Neuronal stem cell (in vitro differentiated cells): Measurements from ENCODE around the gene RSAD2.

ENCODE experiments used
- DNase-seq: peaks from one replicate; pipeline ENCODE4 v3.0.0-alpha.2; 2013; ENCODE audit warnings: low spot score
- H2AFZ ChIP-seq: one replicate; pipeline ENCODE4 v1.6.1; 2013; ENCODE audit warnings: mild to moderate bottlenecking, low read length, inconsistent platforms
- H2AK5ac ChIP-seq: 2 replicates; pipeline ENCODE4 v1.6.1; 2013; ENCODE audit warnings: low read depth, mild to moderate bottlenecking, inconsistent platforms, low read length, moderate library complexity, mixed read lengths
- H2BK120ac ChIP-seq: 2 replicates; pipeline ENCODE4 v1.6.1; 2013; ENCODE audit warnings: low read depth, mild to moderate bottlenecking, inconsistent platforms, low read length, moderate library complexity, mixed read lengths
- H2BK12ac ChIP-seq: one replicate; pipeline ENCODE4 v1.6.1; 2013; ENCODE audit warnings: low read length, inconsistent platforms
- H2BK15ac ChIP-seq: 2 replicates; pipeline ENCODE4 v1.6.1; 2013; ENCODE audit warnings: mild to moderate bottlenecking, low read length, inconsistent platforms, mixed read lengths
- H2BK5ac ChIP-seq: one replicate; pipeline ENCODE4 v1.6.1; 2013; ENCODE audit warnings: inconsistent platforms, mild to moderate bottlenecking, low read length, moderate library complexity
- H3K14ac ChIP-seq: one replicate; pipeline ENCODE4 v1.6.1; 2013; ENCODE audit warnings: low read length, inconsistent platforms
- H3K18ac ChIP-seq: 2 replicates; pipeline ENCODE4 v1.6.1; 2013; ENCODE audit warnings: low read length, inconsistent platforms
- H3K23ac ChIP-seq: 2 replicates; pipeline ENCODE4 v1.6.1; 2013; ENCODE audit warnings: low read depth, mild to moderate bottlenecking, mixed read lengths, low read length, inconsistent platforms; ENCODE audit not compliant: poor library complexity
- H3K27ac ChIP-seq: replicated peaks from 3 replicates; pipeline ENCODE4 v1.5.1; 2013; ENCODE audit warnings: low read length, inconsistent platforms
- H3K27me3 ChIP-seq, 3 experiments: 2 replicates each; pipeline ENCODE4 v1.6.1; 2013; ENCODE audit warnings: low read length in 3 of 3, mild to moderate bottlenecking in 2 of 3, inconsistent platforms in 1 of 3, low read depth in 1 of 3, mixed read lengths in 1 of 3, moderate library complexity in 1 of 3; ENCODE audit not compliant: control insufficient read depth in 3 of 3, insufficient read depth in 3 of 3
- H3K36me3 ChIP-seq, 2 donors: replicated peaks in 1 of 2; 2 replicates each; pipeline ENCODE4 v1.6.1; 2013; ENCODE audit warnings: low read length in 2 of 2; ENCODE audit not compliant: control insufficient read depth in 2 of 2, insufficient read depth in 2 of 2
- H3K4ac ChIP-seq: 2 replicates; pipeline ENCODE4 v1.6.1; 2013; ENCODE audit warnings: inconsistent platforms, mild to moderate bottlenecking, low read length, moderate library complexity
- H3K4me1 ChIP-seq, 2 donors: 1 replicate in 1 of 2; 2 replicates in 1 of 2; pipeline ENCODE4 v1.6.1; 2013; ENCODE audit warnings: low read length in 2 of 2, low read depth in 1 of 2; ENCODE audit not compliant: control insufficient read depth in 2 of 2, insufficient read depth in 1 of 2
- H3K4me2 ChIP-seq: one replicate; pipeline ENCODE4 v1.6.1; 2013; ENCODE audit warnings: mild to moderate bottlenecking, low read length, inconsistent platforms; ENCODE audit not compliant: insufficient read depth, poor library complexity, severe bottlenecking
- H3K4me3 ChIP-seq, 2 donors: 2 replicates each; pipeline ENCODE4 v1.5.1; 2013; ENCODE audit warnings: low read length in 2 of 2, mild to moderate bottlenecking in 2 of 2, inconsistent platforms in 1 of 2, moderate library complexity in 1 of 2
- H3K79me1 ChIP-seq: one replicate; pipeline ENCODE4 v1.6.1; 2013; ENCODE audit warnings: low read depth, mild to moderate bottlenecking, inconsistent platforms, low read length, moderate library complexity
- H3K9ac ChIP-seq: one replicate; pipeline ENCODE4 v1.6.1; 2013; ENCODE audit warnings: mild to moderate bottlenecking, low read depth, low read length, inconsistent platforms; ENCODE audit not compliant: poor library complexity
- H3K9me3 ChIP-seq, 2 donors: replicated peaks in 1 of 2; 2 replicates each; pipeline versions ENCODE3 to v1.6.1; 2013; ENCODE audit warnings: low read length in 2 of 2, mild to moderate bottlenecking in 2 of 2, inconsistent platforms in 1 of 2, low read depth in 1 of 2, mixed read lengths in 1 of 2, moderate library complexity in 1 of 2; ENCODE audit not compliant: control insufficient read depth in 2 of 2, insufficient read depth in 1 of 2
- H4K8ac ChIP-seq: one replicate; pipeline ENCODE4 v1.6.1; 2013; ENCODE audit warnings: low read depth, mild to moderate bottlenecking, inconsistent platforms, low read length, moderate library complexity
- H4K91ac ChIP-seq: one replicate; pipeline ENCODE4 v1.6.1; 2013; ENCODE audit warnings: low read length, low read depth, mild to moderate bottlenecking, inconsistent platforms; ENCODE audit not compliant: poor library complexity
- WGBS, 2 donors: extraction: QIAGEN DNeasy Blood & Tissue Kit; methylation state at CpG; one replicate each; pipeline ENCODE4 v1.1.7; 2013; ENCODE audit warnings: missing lambda C conversion rate in 2 of 2, mixed read lengths in 1 of 2; ENCODE audit not compliant: insufficient read length in 2 of 2, insufficient replicate concordance in 1 of 2; ENCODE audit errors: extremely low coverage in 2 of 2; 5-methylcytosine and 5-hydroxymethylcytosine counted together

Gene RSAD2

DNA sequence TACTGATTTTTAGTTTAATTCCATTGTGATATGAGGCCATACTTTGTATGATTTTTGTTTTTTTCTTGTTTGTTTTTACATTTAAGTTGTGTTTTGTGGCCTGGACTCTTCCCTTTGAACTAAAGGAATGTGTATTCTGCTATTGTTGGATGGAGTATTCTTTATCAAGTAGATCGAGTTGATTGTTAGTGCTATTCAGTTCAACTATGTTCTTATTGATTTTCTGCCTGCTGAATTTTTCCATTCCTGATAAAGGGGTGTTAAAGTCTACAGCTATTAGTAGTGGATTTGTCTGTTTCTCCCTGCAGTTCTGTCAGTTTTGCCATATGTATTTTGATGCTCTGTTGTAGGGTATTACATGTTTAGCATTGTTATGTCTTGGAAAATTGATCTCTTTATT lies 54.2 kb downstream of the RSAD2 start:
- no peak overlapping the region for H2BK5ac ChIP-seq
- H3K4me2 ChIP-seq: no peak overlapping the region
- H3K79me1 ChIP-seq: peaks cover 5% of the 10 kb centered on the region
- no peak overlapping the region for H3K18ac ChIP-seq
- H4K91ac ChIP-seq: no peak overlapping the region
- H3K9me3 ChIP-seq: peaks cover 2 to 6% of the 10 kb centered on the region in 2 donors
- no peak overlapping the region for H3K4ac ChIP-seq
- H3K36me3 ChIP-seq: peaks cover 6 to 11% of the 10 kb centered on the region in 2 donors
- H3K4me1 ChIP-seq: peaks cover 0 to 3% of the 10 kb centered on the region in 2 donors
- H3K9ac ChIP-seq: no peak overlapping the region
- H3K14ac ChIP-seq: no peak overlapping the region
- H3K4me3 ChIP-seq: no peak overlapping the region
- no peaks in the 10 kb centered on the region for H3K27me3 ChIP-seq
- H3K27ac ChIP-seq: no peak overlapping the region
- no peak overlapping the region for H3K23ac ChIP-seq
- WGBS, 2 donors: no CpG with 5 or more reads among the region's 1 CpG
- H2BK12ac ChIP-seq: no peak overlapping the region
- no peak overlapping the region for H2AK5ac ChIP-seq
- no peak overlapping the region for H4K8ac ChIP-seq
- no peak overlapping the region for H2AFZ ChIP-seq
- no peak overlapping the region for H2BK15ac ChIP-seq
- no peak for DNase-seq
- H2BK120ac ChIP-seq: no peak overlapping the region

DNA sequence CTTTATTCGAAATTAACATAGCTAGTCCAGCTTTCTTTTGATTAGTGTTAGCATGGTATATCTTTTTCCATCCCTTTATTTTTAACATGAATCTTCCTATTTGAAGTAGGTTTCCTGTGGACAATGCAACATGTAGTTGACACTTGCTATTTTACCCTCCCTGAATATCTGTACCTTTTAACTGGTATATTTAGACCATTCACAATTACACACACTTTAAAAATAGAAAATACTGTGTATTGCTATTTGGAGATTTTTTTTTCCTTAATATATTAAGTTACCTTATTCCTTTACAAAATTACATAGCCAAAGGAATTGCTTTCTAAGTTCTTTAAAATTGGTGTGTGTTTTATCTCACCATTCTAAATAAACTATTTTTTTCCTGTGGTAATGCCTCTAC lies 54.6 kb downstream of the RSAD2 start:
- no peak overlapping the region for H3K27ac ChIP-seq
- no peak overlapping the region for H2BK5ac ChIP-seq
- no peak overlapping the region for H3K23ac ChIP-seq
- no peak overlapping the region for H3K4ac ChIP-seq
- H2BK15ac ChIP-seq: no peak overlapping the region
- peaks cover 0 to 3% of the 10 kb centered on the region in 2 donors for H3K4me1 ChIP-seq
- no peak overlapping the region for H3K4me2 ChIP-seq
- no peaks in the 10 kb centered on the region for H3K27me3 ChIP-seq
- H3K79me1 ChIP-seq: peaks cover 5% of the 10 kb centered on the region
- no CpG with 5 or more reads among the region's 1 CpG for WGBS, 2 donors
- H4K91ac ChIP-seq: no peak overlapping the region
- no peak overlapping the region for H4K8ac ChIP-seq
- no peak for DNase-seq
- no peak overlapping the region for H2BK12ac ChIP-seq
- peaks cover 6 to 11% of the 10 kb centered on the region in 2 donors for H3K36me3 ChIP-seq
- H3K4me3 ChIP-seq: no peak overlapping the region
- H2AK5ac ChIP-seq: no peak overlapping the region
- no peak overlapping the region for H3K9ac ChIP-seq
- H2BK120ac ChIP-seq: no peak overlapping the region
- no peak overlapping the region for H2AFZ ChIP-seq
- no peak overlapping the region for H3K14ac ChIP-seq
- H3K18ac ChIP-seq: no peak overlapping the region
- peaks cover 2 to 6% of the 10 kb centered on the region in 2 donors for H3K9me3 ChIP-seq

DNA sequence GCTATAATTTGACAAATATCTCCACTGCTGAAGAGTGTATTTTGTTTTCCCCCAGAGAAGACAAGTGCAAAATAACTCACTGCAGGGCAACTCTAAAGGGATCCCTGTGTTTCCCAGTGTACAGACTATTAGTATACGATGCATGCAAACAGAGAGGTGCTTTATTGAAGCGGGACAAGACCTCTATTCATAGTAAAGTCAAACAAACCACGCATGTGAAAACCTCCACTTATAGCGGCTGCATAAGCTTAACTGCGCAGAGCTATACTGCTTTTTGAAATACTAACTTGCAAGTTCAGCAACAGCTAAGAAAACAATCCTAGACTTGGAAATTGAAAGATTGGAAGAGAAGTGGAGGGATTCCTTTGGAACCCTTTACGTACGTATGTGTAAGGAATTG lies 55.3 kb downstream of the RSAD2 start:
- Histone ChIP-seq H2BK15ac (no peak overlapping the region), H3K9me3 (peaks cover 2 to 6% of the 10 kb centered on the region in 2 donors), H3K79me1 (peaks cover 5% of the 10 kb centered on the region), H3K9ac (no peak overlapping the region), H3K27me3 (no peaks in the 10 kb centered on the region), H3K4ac (no peak overlapping the region), H4K91ac (no peak overlapping the region), H4K8ac (no peak overlapping the region), H3K14ac (no peak overlapping the region), H2BK5ac (no peak overlapping the region), H3K23ac (no peak overlapping the region), H3K4me3 (no peak overlapping the region), H2BK120ac (no peak overlapping the region), H2AFZ (no peak overlapping the region), H3K27ac (no peak overlapping the region), H3K36me3 (peaks cover 5 to 10% of the 10 kb centered on the region in 2 donors), H3K4me2 (no peak overlapping the region), H2BK12ac (no peak overlapping the region), H2AK5ac (no peak overlapping the region), H3K4me1 (peaks cover 0 to 3% of the 10 kb centered on the region in 2 donors), H3K18ac (no peak overlapping the region)
- no peak for DNase-seq
- no CpG with 5 or more reads among the region's 7 CpGs for WGBS, 2 donors

DNA sequence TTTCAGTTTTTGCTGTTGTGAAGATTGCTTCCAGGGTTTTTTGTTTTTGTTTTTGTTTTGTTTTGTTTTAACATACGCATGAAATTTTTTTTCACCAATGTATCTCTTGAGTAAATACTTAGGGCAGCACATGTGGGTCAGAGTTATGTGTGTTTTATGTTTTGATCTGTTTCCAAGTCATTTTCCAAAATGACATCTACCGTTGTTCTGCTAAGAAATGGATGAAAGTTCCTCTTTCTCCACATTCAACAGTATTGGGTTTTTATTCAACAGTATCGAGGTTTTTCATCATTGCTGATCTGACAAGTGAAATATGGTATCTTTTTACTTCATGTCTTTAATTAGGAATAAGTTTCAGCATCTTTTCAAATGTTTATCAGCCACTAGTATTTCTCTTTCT lies 56.3 kb downstream of the RSAD2 start:
- Histone ChIP-seq H3K9ac (no peak overlapping the region), H3K14ac (no peak overlapping the region), H3K4me2 (no peak overlapping the region), H3K4me1 (peaks cover 0 to 3% of the 10 kb centered on the region in 2 donors), H3K79me1 (peaks cover 1% of the 10 kb centered on the region), H3K23ac (no peak overlapping the region), H3K9me3 (peaks cover 2 to 6% of the 10 kb centered on the region in 2 donors), H3K27ac (no peak overlapping the region), H4K91ac (no peak overlapping the region), H2BK5ac (no peak overlapping the region), H3K27me3 (no peaks in the 10 kb centered on the region), H3K36me3 (no peaks in the 10 kb centered on the region), H3K4me3 (no peak overlapping the region), H2AFZ (no peak overlapping the region), H3K4ac (no peak overlapping the region), H4K8ac (no peak overlapping the region), H2AK5ac (no peak overlapping the region), H2BK15ac (no peak overlapping the region), H3K18ac (no peak overlapping the region), H2BK120ac (no peak overlapping the region), H2BK12ac (no peak overlapping the region)
- DNase-seq: no peak
- WGBS, 2 donors: no CpG with 5 or more reads among the region's 3 CpGs
